ENCODE results near the gene B4GALNT2.

DNA sequence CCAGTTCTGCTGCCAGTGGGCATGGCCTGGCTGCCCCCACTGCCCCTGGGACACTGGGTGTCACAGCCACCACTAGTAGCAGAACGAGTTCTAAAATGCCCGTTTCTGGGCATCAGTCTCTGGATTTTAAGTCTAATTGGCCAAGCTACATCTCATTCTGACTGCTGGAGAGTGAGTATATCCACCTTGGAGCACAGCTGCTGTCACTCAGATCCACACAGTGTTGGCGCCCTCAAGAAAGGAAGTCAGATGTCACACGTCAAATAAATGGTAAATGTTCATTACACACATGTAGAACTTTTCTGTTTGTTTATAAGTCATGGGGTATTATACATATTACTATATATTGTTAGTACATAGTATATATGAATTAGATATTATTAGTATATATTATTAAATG lies 58.4 kb downstream of the B4GALNT2 start:
- TF ChIP-seq, protein P1, sequence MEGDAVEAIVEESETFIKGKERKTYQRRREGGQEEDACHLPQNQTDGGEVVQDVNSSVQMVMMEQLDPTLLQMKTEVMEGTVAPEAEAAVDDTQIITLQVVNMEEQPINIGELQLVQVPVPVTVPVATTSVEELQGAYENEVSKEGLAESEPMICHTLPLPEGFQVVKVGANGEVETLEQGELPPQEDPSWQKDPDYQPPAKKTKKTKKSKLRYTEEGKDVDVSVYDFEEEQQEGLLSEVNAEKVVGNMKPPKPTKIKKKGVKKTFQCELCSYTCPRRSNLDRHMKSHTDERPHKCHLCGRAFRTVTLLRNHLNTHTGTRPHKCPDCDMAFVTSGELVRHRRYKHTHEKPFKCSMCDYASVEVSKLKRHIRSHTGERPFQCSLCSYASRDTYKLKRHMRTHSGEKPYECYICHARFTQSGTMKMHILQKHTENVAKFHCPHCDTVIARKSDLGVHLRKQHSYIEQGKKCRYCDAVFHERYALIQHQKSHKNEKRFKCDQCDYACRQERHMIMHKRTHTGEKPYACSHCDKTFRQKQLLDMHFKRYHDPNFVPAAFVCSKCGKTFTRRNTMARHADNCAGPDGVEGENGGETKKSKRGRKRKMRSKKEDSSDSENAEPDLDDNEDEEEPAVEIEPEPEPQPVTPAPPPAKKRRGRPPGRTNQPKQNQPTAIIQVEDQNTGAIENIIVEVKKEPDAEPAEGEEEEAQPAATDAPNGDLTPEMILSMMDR (IDR thresholded peaks at IDR 0.05) = no peak
- TF ChIP-seq POLR2A (IDR thresholded peaks at IDR 0.05) = no peak
